Activated naive CD4-positive, alpha-beta T cell treated with anti-CD3 and anti-CD28 coated beads for 36 hours (primary cell): ENCODE data around the gene STIP1. TPM values are rescaled to one million over a fixed set of nuclear protein-coding genes. Genes with fewer than 3 reads are reported as not detected.

Experiments
- CTCF ChIA-PET: fragments of 350-600 bp; sonication (Branson Sonifier 250); formaldehyde crosslinking; loops from one replicate; lab custom pipeline; 2021; ENCODE audit warnings: antibody characterized with exemption; lab: Charles Lee
- DNase-seq: peaks from one replicate; pipeline ENCODE4 v3.0.0-alpha.2; 2020
- H3K27ac Mint-ChIP-seq: one replicate; pipeline ENCODE4 v1.8.0; 2021; ENCODE audit warnings: mild to moderate bottlenecking, mixed read lengths
- H3K27me3 Mint-ChIP-seq: one replicate; pipeline ENCODE4 v1.8.0; 2021; ENCODE audit warnings: low read depth, mixed read lengths
- H3K36me3 Mint-ChIP-seq: one replicate; pipeline ENCODE4 v1.8.0; 2021; ENCODE audit warnings: low read depth, mixed read lengths
- H3K4me1 Mint-ChIP-seq: one replicate; pipeline ENCODE4 v1.8.0; 2021; ENCODE audit warnings: low read depth, mixed read lengths
- H3K4me3 Mint-ChIP-seq: one replicate; pipeline ENCODE4 v1.8.0; 2021; ENCODE audit warnings: mild to moderate bottlenecking, moderate library complexity, mixed read lengths
- H3K9me3 Mint-ChIP-seq: one replicate; pipeline ENCODE4 v1.8.0; 2021; ENCODE audit warnings: mixed read lengths
- intact Hi-C: fragments of 100-400 bp; cut with micrococcal nuclease; formaldehyde crosslinking; loops from one replicate; pipeline ENCODE4 v1.15.1; 2023
- total RNA-seq, 2 experiments: library from RNA; stranded (reverse); gene quantifications; one replicate each; pipeline ENCODE4 v1.2.3, GENCODE V29; 2021

STIP1 gene
- total RNA-seq, 2 experiments from 2014 or later = 264 to 272 TPM

DNA sequence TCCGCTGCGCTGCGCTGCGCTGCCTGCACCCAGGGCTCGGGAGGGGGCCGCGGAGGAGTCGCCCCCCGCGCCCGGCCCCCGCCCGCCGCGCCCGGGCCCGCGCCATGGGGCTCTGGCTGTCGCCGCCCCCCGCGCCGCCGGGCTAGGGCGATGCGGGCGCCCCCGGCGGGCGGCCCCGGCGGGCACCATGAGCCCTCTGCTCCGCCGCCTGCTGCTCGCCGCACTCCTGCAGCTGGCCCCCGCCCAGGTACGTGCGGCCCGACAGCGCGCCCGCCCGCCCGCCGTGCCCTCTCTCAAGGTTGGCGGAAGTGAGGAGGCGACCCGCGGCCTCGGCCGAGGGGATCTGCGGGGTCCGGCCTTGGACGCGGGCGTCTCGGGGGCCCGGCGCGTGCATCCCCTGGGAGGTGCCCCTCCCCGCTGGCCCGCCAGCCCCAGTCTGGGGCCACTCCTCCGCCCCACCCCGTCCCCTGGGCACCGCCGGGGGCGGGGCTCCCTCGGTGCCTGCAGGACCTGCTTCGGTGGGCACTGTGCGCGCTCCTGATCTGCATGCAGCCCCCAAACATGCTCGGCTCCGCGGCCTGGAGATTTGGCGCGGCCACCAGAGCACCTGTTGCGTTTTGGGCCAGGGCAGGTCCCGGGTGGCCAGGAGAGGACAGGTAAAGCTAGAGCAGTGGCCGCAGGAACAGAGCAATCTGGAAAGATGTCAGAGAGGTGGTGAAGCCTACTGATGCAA, 48.8 kb downstream of the STIP1 start:
- H3K27ac Mint-ChIP-seq = peak overlapping the region; percentile 59
- DNase-seq = peak; percentile 47
- CTCF ChIA-PET = no interaction called here
- H3K4me1 Mint-ChIP-seq = peaks cover 31% of the 10 kb centered on the region
- no peaks in the 10 kb centered on the region for H3K9me3 Mint-ChIP-seq
- intact Hi-C loops = no loop called here
- peak overlapping the region; percentile 81 for H3K4me3 Mint-ChIP-seq
- H3K27me3 Mint-ChIP-seq = no peaks in the 10 kb centered on the region
- H3K36me3 Mint-ChIP-seq = peaks cover 7% of the 10 kb centered on the region

DNA sequence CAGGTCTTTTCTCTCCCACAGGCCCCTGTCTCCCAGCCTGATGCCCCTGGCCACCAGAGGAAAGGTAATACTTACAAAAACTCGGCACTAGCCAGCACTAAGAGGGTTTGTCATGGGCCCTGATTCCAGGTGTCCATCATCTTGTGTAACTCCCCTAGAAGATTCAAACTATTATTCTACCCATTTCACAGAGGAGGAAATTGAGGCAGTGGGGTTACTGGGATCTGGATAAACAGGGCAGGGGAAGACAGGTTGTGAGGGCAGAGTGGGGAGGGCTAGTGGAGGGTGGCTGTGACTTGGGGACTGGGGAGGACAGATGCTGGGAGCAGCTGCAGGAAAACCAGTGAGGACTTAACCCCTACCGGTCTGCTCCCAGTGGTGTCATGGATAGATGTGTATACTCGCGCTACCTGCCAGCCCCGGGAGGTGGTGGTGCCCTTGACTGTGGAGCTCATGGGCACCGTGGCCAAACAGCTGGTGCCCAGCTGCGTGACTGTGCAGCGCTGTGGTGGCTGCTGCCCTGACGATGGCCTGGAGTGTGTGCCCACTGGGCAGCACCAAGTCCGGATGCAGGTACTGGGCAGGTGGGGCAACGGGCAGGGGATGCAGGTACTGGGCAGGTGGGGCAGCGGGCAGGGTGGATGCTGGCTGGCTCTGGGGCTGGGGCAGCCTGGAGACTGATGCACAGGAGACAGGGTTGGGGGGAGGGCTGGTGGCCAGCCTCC, 49.6 kb downstream of the STIP1 start:
- CTCF ChIA-PET = interaction anchor here (1.0 to 1.3 kb wide), 2 partner anchors 9 to 42 kb away, joined by 3 read pairs; no protein-coding TSS in a partner anchor
- Mint-ChIP-seq H3K27me3 (no peaks in the 10 kb centered on the region), H3K4me1 (peaks cover 35% of the 10 kb centered on the region), H3K36me3 (peaks cover 10% of the 10 kb centered on the region), H3K9me3 (no peaks in the 10 kb centered on the region), H3K27ac (peak overlapping the region; percentile 59), H3K4me3 (peak overlapping the region; percentile 81)
- no peak for DNase-seq
- intact Hi-C loops = no loop called here

DNA sequence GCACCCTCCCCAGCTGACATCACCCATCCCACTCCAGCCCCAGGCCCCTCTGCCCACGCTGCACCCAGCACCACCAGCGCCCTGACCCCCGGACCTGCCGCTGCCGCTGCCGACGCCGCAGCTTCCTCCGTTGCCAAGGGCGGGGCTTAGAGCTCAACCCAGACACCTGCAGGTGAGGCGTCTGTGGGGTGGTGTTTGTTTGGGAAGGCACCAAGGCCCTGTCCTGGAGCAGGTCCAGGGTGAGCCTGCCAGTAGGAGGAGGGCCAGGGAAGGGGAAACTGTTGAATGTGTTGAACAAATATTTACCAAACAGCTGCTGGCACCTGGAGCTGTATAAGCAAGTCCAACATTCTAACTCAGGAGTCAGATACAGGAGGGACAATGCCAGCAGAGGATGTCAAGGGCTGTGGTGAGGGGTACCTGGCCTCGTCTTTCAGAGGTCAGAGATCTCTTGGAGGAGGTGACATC, 51.5 kb downstream of the STIP1 start:
- DNase-seq = no peak
- H3K36me3 Mint-ChIP-seq = peaks cover 11% of the 10 kb centered on the region
- CTCF ChIA-PET = interaction anchor here (0.7 to 2.7 kb wide), 4 partner anchors 31 to 118 kb away, joined by 3 to 6 read pairs (median 4); partner anchors contain the start of genes CATSPERZ and FERMT3
- no peaks in the 10 kb centered on the region for H3K9me3 Mint-ChIP-seq
- H3K27ac Mint-ChIP-seq = peak overlapping the region; percentile 59
- intact Hi-C loops = no loop called here
- H3K4me3 Mint-ChIP-seq = no peak overlapping the region
- peaks cover 27% of the 10 kb centered on the region for H3K4me1 Mint-ChIP-seq
- H3K27me3 Mint-ChIP-seq = no peaks in the 10 kb centered on the region

DNA sequence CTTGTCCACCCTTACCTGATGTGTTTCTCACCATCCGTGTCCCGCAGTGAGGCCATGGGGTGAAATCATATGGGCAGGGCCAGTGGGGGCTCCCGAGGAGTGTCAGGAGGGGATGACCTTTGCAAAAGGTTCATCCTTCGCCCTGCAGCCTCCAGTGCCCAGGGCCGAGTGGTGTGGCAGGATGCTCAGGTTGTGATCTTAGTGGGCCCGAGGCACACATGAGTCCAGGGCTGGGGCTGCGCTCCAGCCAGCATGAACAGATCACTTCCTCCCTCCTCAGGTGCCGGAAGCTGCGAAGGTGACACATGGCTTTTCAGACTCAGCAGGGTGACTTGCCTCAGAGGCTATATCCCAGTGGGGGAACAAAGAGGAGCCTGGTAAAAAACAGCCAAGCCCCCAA, 52.1 kb downstream of the STIP1 start:
- no peaks in the 10 kb centered on the region for H3K9me3 Mint-ChIP-seq
- intact Hi-C loops = no loop called here
- H3K4me3 Mint-ChIP-seq = no peak overlapping the region
- peaks cover 30% of the 10 kb centered on the region for H3K4me1 Mint-ChIP-seq
- CTCF ChIA-PET = interaction anchor here (0.8 to 2.7 kb wide), 3 partner anchors 47 to 67 kb away, joined by 3 to 6 read pairs (median 3); partner anchors contain the start of genes CATSPERZ and GPR137
- no peaks in the 10 kb centered on the region for H3K27me3 Mint-ChIP-seq
- H3K36me3 Mint-ChIP-seq = peaks cover 14% of the 10 kb centered on the region
- peak overlapping the region; percentile 98 for H3K27ac Mint-ChIP-seq
- no peak for DNase-seq

DNA sequence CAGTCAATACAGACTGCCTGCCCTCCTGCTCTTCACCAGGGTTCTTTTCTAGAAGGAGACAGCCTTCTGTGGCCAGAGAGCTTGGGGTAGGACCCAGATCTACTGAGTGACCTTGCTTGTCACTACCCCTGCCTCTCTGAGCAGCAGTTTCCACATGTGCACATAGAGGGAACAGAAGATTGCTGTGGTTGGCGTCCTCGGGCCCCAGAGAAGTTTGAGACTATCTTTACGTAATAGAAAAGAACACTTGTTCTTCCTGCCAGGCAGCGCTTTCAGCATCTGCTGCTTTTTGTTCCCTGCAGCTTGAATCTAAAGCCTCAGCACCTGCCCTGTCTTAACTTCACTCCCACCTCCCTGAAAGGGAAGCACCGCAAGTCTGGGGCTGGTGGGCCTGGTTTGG, 53.0 kb downstream of the STIP1 start:
- Mint-ChIP-seq H3K36me3 (peaks cover 22% of the 10 kb centered on the region), H3K4me1 (peaks cover 37% of the 10 kb centered on the region), H3K27ac (peak overlapping the region; percentile 98), H3K4me3 (peak overlapping the region; percentile 27), H3K27me3 (no peaks in the 10 kb centered on the region), H3K9me3 (no peaks in the 10 kb centered on the region)
- intact Hi-C loops = no loop called here
- DNase-seq = no peak
- CTCF ChIA-PET = interaction anchor here (0.7 to 2.7 kb wide), 3 partner anchors 41 to 66 kb away, joined by 3 to 6 read pairs (median 4); partner anchors contain the start of gene CATSPERZ

DNA sequence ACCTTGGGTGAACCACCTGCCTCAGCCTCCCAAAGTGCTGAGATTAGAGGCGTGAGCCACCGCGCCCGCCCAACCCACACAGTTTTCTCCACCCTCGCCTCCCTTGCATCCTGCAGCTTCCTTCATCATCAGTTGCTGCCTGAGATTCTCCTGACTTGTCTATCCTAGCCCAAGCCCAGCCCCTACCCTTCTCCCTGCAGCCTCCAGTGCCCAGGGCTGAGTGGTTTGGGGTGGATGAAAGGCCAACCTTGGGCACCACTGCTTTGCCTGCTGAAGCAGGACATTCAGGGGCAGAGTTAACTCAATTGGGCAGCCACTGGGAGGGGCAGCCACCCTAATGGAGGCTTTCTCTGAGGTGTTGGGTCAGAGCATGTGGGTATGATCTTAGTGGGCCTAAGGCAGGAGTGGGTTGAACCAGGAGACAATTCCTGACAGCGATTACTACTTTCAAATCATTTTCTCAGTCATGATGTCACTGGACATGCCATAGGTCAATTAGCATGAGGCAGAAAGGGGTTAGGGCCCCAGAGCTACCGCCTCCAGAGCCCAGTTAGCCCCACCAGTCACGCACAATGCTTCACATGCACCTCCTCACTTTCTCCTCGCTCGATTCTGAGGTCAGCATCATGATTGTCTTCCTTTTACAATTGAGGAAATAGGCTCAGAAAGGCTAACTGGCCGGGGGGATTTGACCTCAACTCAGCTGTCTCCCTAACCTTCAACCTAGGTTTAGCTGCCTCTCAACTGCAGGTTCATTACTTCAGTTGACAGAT, 53.9 kb downstream of the STIP1 start:
- Mint-ChIP-seq H3K4me1 (peaks cover 37% of the 10 kb centered on the region), H3K9me3 (no peaks in the 10 kb centered on the region), H3K36me3 (peaks cover 23% of the 10 kb centered on the region), H3K27ac (peak overlapping the region; percentile 98), H3K27me3 (no peaks in the 10 kb centered on the region), H3K4me3 (peak overlapping the region; percentile 92)
- intact Hi-C loops = loop anchor here (2.0 to 10.0 kb wide), 4 partner anchors 45 to 845 kb away; partner anchors contain the start of genes BAD, CDCA5, EHD1 and GPR137
- CTCF ChIA-PET = interaction anchor here (2.7 kb wide), 1 partner anchor 61 kb away, joined by 6 read pairs; the partner anchor contains the start of gene CATSPERZ
- DNase-seq = peak; percentile 40

DNA sequence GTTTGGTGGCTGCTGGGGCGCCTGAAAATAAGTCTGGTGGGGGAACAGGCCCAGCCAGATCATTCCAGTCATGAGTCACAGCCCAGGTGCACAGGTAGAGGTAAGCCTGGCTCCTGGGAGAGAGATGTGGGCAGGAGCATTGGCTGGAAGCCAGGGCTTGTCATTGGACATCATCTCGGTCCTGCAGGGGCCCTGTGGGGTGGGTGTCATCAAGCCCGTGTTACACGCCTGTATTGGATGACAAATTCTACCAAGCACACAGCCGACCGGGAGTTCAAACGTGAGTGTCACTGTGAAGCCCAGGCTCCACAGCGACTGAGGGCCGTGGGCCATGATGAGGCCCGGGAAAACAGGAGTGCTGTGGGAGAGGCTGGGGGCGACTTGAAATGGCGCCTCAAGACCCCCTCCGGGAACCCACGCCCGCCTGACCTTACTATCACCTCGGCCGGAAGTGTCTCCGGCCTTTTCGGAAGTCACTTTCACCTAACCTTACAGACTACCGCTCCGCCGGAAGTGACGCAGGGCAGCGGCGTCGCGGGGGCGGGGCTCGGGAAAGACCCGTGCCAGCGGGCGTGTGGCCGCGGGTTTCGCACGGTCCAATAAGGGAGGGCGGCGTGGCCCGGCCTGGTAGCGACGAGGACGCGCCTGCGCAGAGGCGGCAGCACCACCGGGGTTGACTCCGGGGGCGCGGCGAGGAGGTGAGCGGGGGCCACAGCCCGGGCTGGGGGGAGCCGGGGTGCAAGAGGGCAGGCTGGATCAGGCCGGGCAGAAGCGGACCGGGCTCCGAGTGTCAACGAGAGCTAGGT, 54.7 kb downstream of the STIP1 start, which contains the start of gene FKBP2:
TSS of gene FKBP2 (plus strand) at position 661 of the 806 bp plus-strand sequence. CDS start 1,293 bp downstream, outside the sequence.
- peak; percentile 97 for DNase-seq
- H3K4me1 Mint-ChIP-seq = peaks cover 35% of the 10 kb centered on the region
- peak within 1 kb of the TSS; percentile 98 for H3K27ac Mint-ChIP-seq
- CTCF ChIA-PET = interaction anchor here (0.9 to 1.4 kb wide), 3 partner anchors 33 to 77 kb away, joined by 4 to 7 read pairs (median 4); partner anchors contain the start of gene PRDX5
- no peaks in the 10 kb centered on the region for H3K9me3 Mint-ChIP-seq
- H3K36me3 Mint-ChIP-seq = peaks cover 22% of the 10 kb centered on the region
- intact Hi-C loops = loop anchor here (1.0 to 10.0 kb wide), 11 partner anchors 10 to 844 kb away; partner anchors contain the start of genes BAD, CDCA5, DNAJC4 and EHD1
- H3K4me3 Mint-ChIP-seq = peak within 1 kb of the TSS; percentile 92
- no peaks in the 10 kb centered on the region for H3K27me3 Mint-ChIP-seq

DNA sequence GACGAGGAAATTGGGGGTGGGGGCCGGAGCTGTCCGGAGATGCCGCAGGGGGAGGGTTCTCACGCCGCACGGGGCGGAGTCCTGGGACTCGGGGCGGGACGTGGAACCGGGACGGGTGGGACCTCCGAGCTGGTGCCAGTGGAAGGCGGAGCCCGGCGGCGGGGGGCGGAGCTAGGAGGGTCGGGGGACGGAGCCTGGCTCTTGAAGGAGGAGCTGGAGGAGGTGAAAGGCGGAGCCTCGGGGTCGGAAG, 55.2 kb downstream of the STIP1 start:
- peaks cover 33% of the 10 kb centered on the region for H3K4me1 Mint-ChIP-seq
- CTCF ChIA-PET = interaction anchor here (0.9 to 1.4 kb wide), 3 partner anchors 34 to 77 kb away, joined by 4 to 7 read pairs (median 4); partner anchors contain the start of gene PRDX5
- intact Hi-C loops = loop anchor here (1.0 to 10.0 kb wide), 11 partner anchors 11 to 844 kb away; partner anchors contain the start of genes BAD, CDCA5, DNAJC4 and EHD1
- no peaks in the 10 kb centered on the region for H3K27me3 Mint-ChIP-seq
- peak; percentile 100 for DNase-seq
- peak overlapping the region; percentile 98 for H3K27ac Mint-ChIP-seq
- H3K9me3 Mint-ChIP-seq = no peaks in the 10 kb centered on the region
- peaks cover 22% of the 10 kb centered on the region for H3K36me3 Mint-ChIP-seq
- peak overlapping the region; percentile 92 for H3K4me3 Mint-ChIP-seq

DNA sequence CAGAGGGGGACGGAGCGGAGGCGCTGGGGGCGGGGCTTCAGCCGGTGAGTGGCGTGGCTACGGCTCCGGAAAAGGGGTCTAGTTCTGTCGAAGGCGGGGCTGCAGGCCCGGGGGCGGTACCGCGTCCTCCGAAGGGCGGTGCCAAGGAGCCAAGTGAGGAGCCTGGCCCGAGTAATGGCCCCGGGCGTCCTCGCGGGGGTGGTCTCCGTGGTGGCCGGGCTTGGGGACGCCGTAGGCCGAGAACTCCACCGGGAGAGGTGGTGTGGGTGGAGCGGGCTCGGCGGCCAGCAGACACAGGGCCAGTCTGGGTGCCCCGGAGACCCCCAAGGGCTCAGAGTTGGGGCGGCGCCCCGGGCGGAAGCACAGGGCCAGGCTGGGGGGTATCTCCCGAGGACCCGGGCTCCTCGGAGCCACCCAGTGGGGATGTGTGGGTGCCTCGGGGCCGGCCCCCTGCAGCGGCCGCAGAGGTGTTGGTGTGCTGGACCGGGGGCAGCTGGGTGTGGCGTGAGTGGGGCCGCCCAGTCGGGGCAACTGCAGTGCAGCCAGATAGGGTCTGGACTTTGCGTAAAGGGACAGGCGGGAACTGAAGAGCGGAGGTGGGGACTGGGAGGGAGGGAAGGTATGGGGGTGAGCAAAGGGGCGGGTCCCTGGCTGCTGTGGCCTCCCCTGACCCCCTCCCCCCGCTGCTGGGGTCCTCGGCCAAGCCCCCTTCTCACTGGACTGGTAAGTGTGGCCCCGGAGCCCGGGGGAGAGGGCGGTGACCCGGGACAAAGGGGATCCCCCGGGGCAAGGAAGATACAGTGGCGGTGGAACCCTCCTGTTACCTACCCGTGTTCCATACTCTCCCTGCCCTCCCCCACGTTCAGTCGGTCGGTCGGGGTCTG, 55.8 kb downstream of the STIP1 start:
- DNase-seq = no peak
- CTCF ChIA-PET = interaction anchor here (0.9 to 1.4 kb wide), 4 partner anchors 10 to 76 kb away, joined by 4 to 7 read pairs (median 5); partner anchors contain the start of genes PLCB3 and PRDX5
- peak overlapping the region; percentile 98 for H3K27ac Mint-ChIP-seq
- no peaks in the 10 kb centered on the region for H3K9me3 Mint-ChIP-seq
- peaks cover 22% of the 10 kb centered on the region for H3K36me3 Mint-ChIP-seq
- H3K4me1 Mint-ChIP-seq = peaks cover 33% of the 10 kb centered on the region
- intact Hi-C loops = loop anchor here (1.0 to 10.0 kb wide), 11 partner anchors 11 to 843 kb away; partner anchors contain the start of genes BAD, CDCA5, DNAJC4 and EHD1
- H3K27me3 Mint-ChIP-seq = no peaks in the 10 kb centered on the region
- peak overlapping the region; percentile 92 for H3K4me3 Mint-ChIP-seq

DNA sequence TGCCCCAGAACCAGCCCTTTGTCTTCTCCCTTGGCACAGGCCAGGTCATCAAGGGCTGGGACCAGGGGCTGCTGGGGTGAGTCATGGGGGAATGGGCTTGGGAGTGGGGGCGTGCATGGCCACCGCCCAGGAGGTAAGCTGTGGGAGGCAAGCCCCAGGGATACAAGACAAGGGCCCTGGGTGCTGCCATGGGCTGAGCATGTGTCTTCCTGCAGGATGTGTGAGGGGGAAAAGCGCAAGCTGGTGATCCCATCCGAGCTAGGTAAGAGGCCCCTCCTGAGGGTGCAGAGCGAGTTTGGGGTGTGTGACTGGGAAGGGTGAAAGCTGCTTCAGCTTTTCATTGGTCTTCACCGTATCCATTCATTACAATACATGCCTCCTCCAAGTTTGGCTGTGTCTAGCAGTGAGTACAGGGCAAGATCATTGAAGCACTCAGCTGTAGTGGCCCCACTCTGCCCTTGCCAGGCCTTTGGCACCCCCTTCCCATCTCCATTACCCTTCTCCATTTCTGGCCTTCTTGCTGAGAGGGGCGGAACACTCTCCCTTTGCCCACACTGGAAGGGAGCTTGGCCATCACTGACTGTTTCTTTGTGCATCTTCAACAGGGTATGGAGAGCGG, 57.4 kb downstream of the STIP1 start:
- intact Hi-C loops = loop anchor here (5.0 to 10.0 kb wide), 2 partner anchors 634 to 841 kb away; partner anchors contain the start of genes CDCA5, EHD1 and ZFPL1
- peaks cover 29% of the 10 kb centered on the region for H3K4me1 Mint-ChIP-seq
- peaks cover 21% of the 10 kb centered on the region for H3K36me3 Mint-ChIP-seq
- H3K27ac Mint-ChIP-seq = peak overlapping the region; percentile 71
- no peaks in the 10 kb centered on the region for H3K27me3 Mint-ChIP-seq
- no peak for DNase-seq
- peak overlapping the region; percentile 92 for H3K4me3 Mint-ChIP-seq
- CTCF ChIA-PET = interaction anchor here (1.3 to 1.8 kb wide), 4 partner anchors 9 to 61 kb away, joined by 5 to 7 read pairs (median 6); partner anchors contain the start of genes CATSPERZ and PLCB3
- H3K9me3 Mint-ChIP-seq = no peaks in the 10 kb centered on the region
